GM21381 (cell line): ENCODE measurements around the gene RTL1.

Source experiments
- ATAC-seq: cut with Tn5 transposase; IDR thresholded peaks from one replicate; pipeline ENCODE4 v1.9.1; 2021; ENCODE audit warnings: mild to moderate bottlenecking, moderate library complexity; ENCODE audit not compliant: unreplicated experiment

The RTL1 gene

GRCh38 chr14:100851946-100852620 lies 51.4 kb downstream of the RTL1 start:
- ATAC-seq = no peak

GRCh38 chr14:100851586-100851916 lies 52.0 kb downstream of the RTL1 start:
- no peak for ATAC-seq

GRCh38 chr14:100850841-100851585 lies 52.5 kb downstream of the RTL1 start:
- ATAC-seq = no peak

- no peak for ATAC-seq
These were observed 54.3 kb downstream of the RTL1 start for GRCh38 chr14:100849115-100849781.

- ATAC-seq = no peak
These were observed 57.1 kb downstream of the RTL1 start for GRCh38 chr14:100846309-100846859.

- ATAC-seq = no peak
These were observed 58.2 kb downstream of the RTL1 start for GRCh38 chr14:100845341-100845740.

GRCh38 chr14:100844846-100845245 lies 58.7 kb downstream of the RTL1 start:
- no peak for ATAC-seq

- no peak for ATAC-seq
These were observed 59.1 kb downstream of the RTL1 start for GRCh38 chr14:100844421-100844820.

GRCh38 chr14:100844082-100844408 lies 59.5 kb downstream of the RTL1 start:
- ATAC-seq = no peak

GRCh38 chr14:100842799-100843198 lies 60.7 kb downstream of the RTL1 start:
- no peak for ATAC-seq

GRCh38 chr14:100841761-100842403 lies 61.6 kb downstream of the RTL1 start:
- no peak for ATAC-seq

GRCh38 chr14:100841066-100841760 lies 62.3 kb downstream of the RTL1 start:
- ATAC-seq = no peak

GRCh38 chr14:100840286-100841065 lies 63.0 kb downstream of the RTL1 start:
- no peak for ATAC-seq

GRCh38 chr14:100839681-100840111 lies 63.8 kb downstream of the RTL1 start:
- ATAC-seq = no peak

GRCh38 chr14:100839315-100839585 lies 64.3 kb downstream of the RTL1 start:
- ATAC-seq = no peak

GRCh38 chr14:100838493-100839314 lies 64.8 kb downstream of the RTL1 start:
- no peak for ATAC-seq

- no peak for ATAC-seq
These were observed 65.6 kb downstream of the RTL1 start for GRCh38 chr14:100837805-100838350.

- no peak for ATAC-seq
These were observed 66.3 kb downstream of the RTL1 start for GRCh38 chr14:100836941-100837804.
